ENCODE measurements around the gene HOXD4. TPM values are rescaled to one million over a fixed set of nuclear protein-coding genes. Genes with fewer than 3 reads are reported as not detected.

HOXD4 gene
- polyA plus RNA-seq, 1 of the 3 experiments (the other 2 are of a cell fraction) = 1.0 TPM

DNA sequence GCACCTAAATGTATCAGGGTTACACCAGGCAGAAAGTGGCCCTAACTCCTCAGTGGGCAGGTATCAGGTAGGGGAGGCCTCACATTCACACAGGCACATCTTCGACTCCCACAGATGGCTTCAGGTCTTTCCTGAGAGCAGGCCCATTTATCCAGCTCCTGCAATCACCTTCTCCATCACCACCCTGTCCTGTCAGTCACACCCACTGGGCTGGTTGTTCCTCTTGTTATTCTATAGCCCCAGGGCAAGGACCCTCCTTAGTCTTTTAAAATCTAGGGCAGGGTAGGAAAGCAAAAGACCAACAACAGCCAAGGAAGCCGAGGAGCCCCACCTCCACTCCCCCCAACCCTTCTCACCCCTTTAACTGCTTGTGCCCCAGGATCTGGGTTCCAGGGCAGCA, 9.1 kb upstream of the HOXD4 start:
- H3K9ac ChIP-seq = no peak overlapping the region
- no peaks in the 10 kb centered on the region for H3K9me3 ChIP-seq
- no peak for TF ChIP-seq SMC3 (IDR thresholded peaks at IDR 0.05; ENCODE audit: low read depth, low read length)
- TF ChIP-seq SIN3A (IDR thresholded peaks at IDR 0.05; ENCODE audit: borderline replicate concordance, low read depth, low read length) = no peak
- TF ChIP-seq, protein P1, sequence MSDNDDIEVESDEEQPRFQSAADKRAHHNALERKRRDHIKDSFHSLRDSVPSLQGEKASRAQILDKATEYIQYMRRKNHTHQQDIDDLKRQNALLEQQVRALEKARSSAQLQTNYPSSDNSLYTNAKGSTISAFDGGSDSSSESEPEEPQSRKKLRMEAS (IDR thresholded peaks at IDR 0.05; ENCODE audit: low read depth) = no peak
- TF ChIP-seq EZH2phosphoT487 (IDR thresholded peaks at IDR 0.05; ENCODE audit: borderline replicate concordance, low read depth) = no peak
- no peak for TF ChIP-seq RCOR1 (IDR thresholded peaks at IDR 0.05; ENCODE audit: low read length)
- no peak for TF ChIP-seq FOXJ3 (CRISPR knock-in tag; IDR thresholded peaks at IDR 0.05)
- TF ChIP-seq, protein P2, sequence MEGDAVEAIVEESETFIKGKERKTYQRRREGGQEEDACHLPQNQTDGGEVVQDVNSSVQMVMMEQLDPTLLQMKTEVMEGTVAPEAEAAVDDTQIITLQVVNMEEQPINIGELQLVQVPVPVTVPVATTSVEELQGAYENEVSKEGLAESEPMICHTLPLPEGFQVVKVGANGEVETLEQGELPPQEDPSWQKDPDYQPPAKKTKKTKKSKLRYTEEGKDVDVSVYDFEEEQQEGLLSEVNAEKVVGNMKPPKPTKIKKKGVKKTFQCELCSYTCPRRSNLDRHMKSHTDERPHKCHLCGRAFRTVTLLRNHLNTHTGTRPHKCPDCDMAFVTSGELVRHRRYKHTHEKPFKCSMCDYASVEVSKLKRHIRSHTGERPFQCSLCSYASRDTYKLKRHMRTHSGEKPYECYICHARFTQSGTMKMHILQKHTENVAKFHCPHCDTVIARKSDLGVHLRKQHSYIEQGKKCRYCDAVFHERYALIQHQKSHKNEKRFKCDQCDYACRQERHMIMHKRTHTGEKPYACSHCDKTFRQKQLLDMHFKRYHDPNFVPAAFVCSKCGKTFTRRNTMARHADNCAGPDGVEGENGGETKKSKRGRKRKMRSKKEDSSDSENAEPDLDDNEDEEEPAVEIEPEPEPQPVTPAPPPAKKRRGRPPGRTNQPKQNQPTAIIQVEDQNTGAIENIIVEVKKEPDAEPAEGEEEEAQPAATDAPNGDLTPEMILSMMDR (IDR thresholded peaks at IDR 0.05) = no peak
- no peak for TF ChIP-seq NFIC (IDR thresholded peaks at IDR 0.05; ENCODE audit: borderline replicate concordance)
- H3K79me2 ChIP-seq (ENCODE audit: insufficient read depth) = peaks cover 42% of the 10 kb centered on the region
- no peak overlapping the region for H3K27ac ChIP-seq (ENCODE audit: low read depth in 2 of 2, low read length in 1 of 2)
- ChIA-PET CTCF (interaction anchor here (0.9 to 26.1 kb wide), 4 partner anchors 18 to 501 kb away, joined by 3 to 1047 read pairs (median 146); partner anchors contain the start of gene HOXD9), POLR2A (no interaction called here)
- DNase-seq = no peak
- peaks cover 5 to 25% of the 10 kb centered on the region in 2 experiments; a peak in 2 of 4 replicates for H3K4me1 ChIP-seq (ENCODE audit: control insufficient read depth in 1 of 2, insufficient read depth in 2 of 2, low read depth in 1 of 2, low read length in 1 of 2)
- 92% methylated on average over 2 of the region's 2 CpGs for WGBS (ENCODE audit: low lambda C conversion rate)
- no peaks in the 10 kb centered on the region for H4K20me1 ChIP-seq (ENCODE audit: insufficient read depth)
- H3K27me3 ChIP-seq (ENCODE audit: insufficient read depth) = no peaks in the 10 kb centered on the region
- peaks cover 9% of the 10 kb centered on the region for H3F3A ChIP-seq (replicated peaks; ENCODE audit: insufficient read depth)
- no peak overlapping the region for H3K4me3 ChIP-seq (ENCODE audit: low read depth in 2 of 2, low read length in 1 of 2)
- no peak overlapping the region for H3K4me2 ChIP-seq
- no peaks in the 10 kb centered on the region for H3K9me2 ChIP-seq
- no peaks in the 10 kb centered on the region for H3K36me3 ChIP-seq (replicated peaks in 1 of 2; ENCODE audit: control insufficient read depth in 1 of 2, insufficient read depth in 2 of 2, low read length in 1 of 2)
- H2AFZ ChIP-seq (ENCODE audit: low read depth) = no peak overlapping the region

DNA sequence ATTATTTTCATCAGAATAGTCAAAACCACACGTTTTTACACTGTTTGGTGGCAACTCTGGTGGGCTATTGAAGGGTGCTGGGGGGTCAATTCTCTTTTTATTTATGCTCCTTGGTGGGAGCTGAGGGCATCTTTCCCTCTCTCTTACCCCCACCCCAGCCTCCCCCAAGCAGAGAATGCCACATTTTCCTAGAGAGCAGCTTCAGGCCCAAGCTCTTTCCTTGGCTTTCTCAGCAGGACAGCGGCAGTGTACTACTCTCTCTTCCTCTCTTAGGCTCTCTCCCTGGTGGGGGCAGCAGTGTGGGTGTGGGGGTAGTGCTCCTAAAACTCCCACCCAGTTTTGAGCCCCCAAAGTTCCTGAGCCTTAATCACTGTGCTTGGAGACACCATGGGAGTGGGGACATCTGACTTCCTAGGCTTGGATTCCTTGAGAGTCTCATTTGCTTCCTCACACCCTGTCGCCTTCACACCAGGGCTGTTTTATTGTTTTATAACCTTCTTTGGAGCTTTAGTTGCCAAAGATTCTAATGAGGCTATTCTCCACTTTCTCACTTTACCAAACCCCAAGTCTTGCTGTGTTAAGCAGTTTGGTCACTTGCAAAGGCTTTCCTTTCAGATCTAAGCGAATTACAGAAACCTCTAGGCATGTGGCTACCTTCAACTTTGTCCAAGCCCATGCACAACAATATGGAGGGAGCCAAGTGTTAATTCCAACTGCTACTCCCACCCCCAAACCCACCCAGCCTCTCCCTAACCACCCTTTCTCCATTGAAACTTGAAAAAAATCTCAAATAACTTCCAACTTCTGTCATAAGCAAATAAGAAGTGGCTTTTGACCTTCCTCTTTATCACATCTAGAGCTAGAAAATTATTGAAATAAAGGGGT, 6.0 kb upstream of the HOXD4 start:
- Histone ChIP-seq H3K4me2 (no peak overlapping the region), H3F3A (replicated peaks; ENCODE audit: insufficient read depth) (no peaks in the 10 kb centered on the region), H3K9me2 (no peaks in the 10 kb centered on the region), H3K36me3 (replicated peaks in 1 of 2; ENCODE audit: control insufficient read depth in 1 of 2, insufficient read depth in 2 of 2, low read length in 1 of 2) (no peaks in the 10 kb centered on the region), H3K27ac (ENCODE audit: low read depth in 2 of 2, low read length in 1 of 2) (no peak overlapping the region; a peak in 1 of 4 replicates), H3K27me3 (ENCODE audit: insufficient read depth) (no peaks in the 10 kb centered on the region), H3K79me2 (ENCODE audit: insufficient read depth) (peaks cover 13% of the 10 kb centered on the region), H3K4me1 (ENCODE audit: control insufficient read depth in 1 of 2, insufficient read depth in 2 of 2, low read depth in 1 of 2, low read length in 1 of 2) (peaks cover 0 to 14% of the 10 kb centered on the region in 2 experiments; a peak in 1 of 4 replicates), H3K9ac (no peak overlapping the region), H3K4me3 (ENCODE audit: low read depth in 2 of 2, low read length in 1 of 2) (no peak overlapping the region), H2AFZ (ENCODE audit: low read depth) (no peak overlapping the region), H4K20me1 (ENCODE audit: insufficient read depth) (no peaks in the 10 kb centered on the region), H3K9me3 (no peaks in the 10 kb centered on the region)
- ChIA-PET POLR2A (interaction anchor here (0.5 kb wide), 1 partner anchor 511 kb away, joined by 3 read pairs; no protein-coding TSS in a partner anchor), CTCF (interaction anchor here (1.1 to 26.1 kb wide), 8 partner anchors 13 to 669 kb away, joined by 3 to 1047 read pairs (median 10); partner anchors contain the start of gene HOXD9)
- no peak for DNase-seq
- TF ChIP-seq, protein P3, sequence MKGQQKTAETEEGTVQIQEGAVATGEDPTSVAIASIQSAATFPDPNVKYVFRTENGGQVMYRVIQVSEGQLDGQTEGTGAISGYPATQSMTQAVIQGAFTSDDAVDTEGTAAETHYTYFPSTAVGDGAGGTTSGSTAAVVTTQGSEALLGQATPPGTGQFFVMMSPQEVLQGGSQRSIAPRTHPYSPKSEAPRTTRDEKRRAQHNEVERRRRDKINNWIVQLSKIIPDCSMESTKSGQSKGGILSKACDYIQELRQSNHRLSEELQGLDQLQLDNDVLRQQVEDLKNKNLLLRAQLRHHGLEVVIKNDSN (IDR thresholded peaks at IDR 0.05; ENCODE audit: borderline replicate concordance, low read depth) = no peak
- TF ChIP-seq, protein P4, sequence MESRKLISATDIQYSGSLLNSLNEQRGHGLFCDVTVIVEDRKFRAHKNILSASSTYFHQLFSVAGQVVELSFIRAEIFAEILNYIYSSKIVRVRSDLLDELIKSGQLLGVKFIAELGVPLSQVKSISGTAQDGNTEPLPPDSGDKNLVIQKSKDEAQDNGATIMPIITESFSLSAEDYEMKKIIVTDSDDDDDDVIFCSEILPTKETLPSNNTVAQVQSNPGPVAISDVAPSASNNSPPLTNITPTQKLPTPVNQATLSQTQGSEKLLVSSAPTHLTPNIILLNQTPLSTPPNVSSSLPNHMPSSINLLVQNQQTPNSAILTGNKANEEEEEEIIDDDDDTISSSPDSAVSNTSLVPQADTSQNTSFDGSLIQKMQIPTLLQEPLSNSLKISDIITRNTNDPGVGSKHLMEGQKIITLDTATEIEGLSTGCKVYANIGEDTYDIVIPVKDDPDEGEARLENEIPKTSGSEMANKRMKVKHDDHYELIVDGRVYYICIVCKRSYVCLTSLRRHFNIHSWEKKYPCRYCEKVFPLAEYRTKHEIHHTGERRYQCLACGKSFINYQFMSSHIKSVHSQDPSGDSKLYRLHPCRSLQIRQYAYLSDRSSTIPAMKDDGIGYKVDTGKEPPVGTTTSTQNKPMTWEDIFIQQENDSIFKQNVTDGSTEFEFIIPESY (IDR thresholded peaks at IDR 0.05; ENCODE audit: borderline replicate concordance, low read depth) = no peak
- TF ChIP-seq TCF12 (IDR thresholded peaks at IDR 0.05) (no peak), MXI1 (IDR thresholded peaks at IDR 0.05; ENCODE audit: low read depth, low read length) (no peak)
- TF ChIP-seq, protein P1 (IDR thresholded peaks at IDR 0.05; ENCODE audit: low read depth) = no peak
- WGBS (ENCODE audit: low lambda C conversion rate) = 88% methylated on average over 4 of the region's 4 CpGs

All from SK-N-SH (cell line).